KMS-11 (cell line): ENCODE results near the gene DISC1.

Experiments
- H2AFZ ChIP-seq: fragments of 200-600 bp; sonication (generic); 2 replicates; pipeline ENCODE4 v1.6.1; 2016; ENCODE audit warnings: antibody characterized with exemption, mixed run types, low read depth
- H3K27ac ChIP-seq: fragments of 200-600 bp; sonication (generic); 2 replicates; pipeline ENCODE4 v1.6.1; 2016; ENCODE audit warnings: mild to moderate bottlenecking, mixed run types
- H3K27me3 ChIP-seq: fragments of 200-600 bp; sonication (generic); 2 replicates; pipeline ENCODE4 v1.6.1; 2017; ENCODE audit warnings: mild to moderate bottlenecking, low read depth, mixed run types, moderate library complexity; ENCODE audit not compliant: insufficient read depth
- H3K36me3 ChIP-seq: fragments of 200-600 bp; sonication (generic); 2 replicates; pipeline ENCODE4 v1.6.1; 2017; ENCODE audit warnings: mild to moderate bottlenecking, mixed run types; ENCODE audit not compliant: insufficient read depth
- H3K4me1 ChIP-seq: fragments of 200-600 bp; sonication (generic); 2 replicates; pipeline ENCODE4 v1.6.1; 2016; ENCODE audit warnings: mild to moderate bottlenecking, low read depth, mixed run types; ENCODE audit not compliant: poor library complexity, severe bottlenecking
- H3K4me2 ChIP-seq: fragments of 200-600 bp; sonication (generic); 2 replicates; pipeline ENCODE4 v1.7.0; 2016; ENCODE audit warnings: mild to moderate bottlenecking, mixed run types
- H3K4me3 ChIP-seq: fragments of 200-600 bp; sonication (generic); IDR thresholded peaks from 2 replicates; pipeline ENCODE4 v1.6.1; 2017; ENCODE audit warnings: low read depth, low read length, mixed read lengths; ENCODE audit not compliant: insufficient read depth
- H3K79me2 ChIP-seq: fragments of 200-600 bp; sonication (generic); 2 replicates; pipeline ENCODE4 v1.6.1; 2016; ENCODE audit warnings: low read depth, mixed run types; ENCODE audit not compliant: insufficient read depth
- H3K9ac ChIP-seq: fragments of 200-600 bp; sonication (generic); 2 replicates; pipeline ENCODE4 v1.6.1; 2016; ENCODE audit warnings: mild to moderate bottlenecking, mixed run types
- H4K20me1 ChIP-seq: fragments of 200-600 bp; sonication (generic); 2 replicates; pipeline ENCODE4 v1.6.1; 2016; ENCODE audit warnings: mild to moderate bottlenecking, mixed run types; ENCODE audit not compliant: insufficient read depth
- TF ChIP-seq, protein P1 (sequence below): fragments of 200-600 bp; sonication (generic); conservative IDR thresholded peaks from 2 replicates; pipeline ENCODE4 v1.6.1; 2017; ENCODE audit warnings: low read depth, mild to moderate bottlenecking, antibody characterized with exemption, low read length, moderate library complexity, mixed read lengths

Gene DISC1

DNA sequence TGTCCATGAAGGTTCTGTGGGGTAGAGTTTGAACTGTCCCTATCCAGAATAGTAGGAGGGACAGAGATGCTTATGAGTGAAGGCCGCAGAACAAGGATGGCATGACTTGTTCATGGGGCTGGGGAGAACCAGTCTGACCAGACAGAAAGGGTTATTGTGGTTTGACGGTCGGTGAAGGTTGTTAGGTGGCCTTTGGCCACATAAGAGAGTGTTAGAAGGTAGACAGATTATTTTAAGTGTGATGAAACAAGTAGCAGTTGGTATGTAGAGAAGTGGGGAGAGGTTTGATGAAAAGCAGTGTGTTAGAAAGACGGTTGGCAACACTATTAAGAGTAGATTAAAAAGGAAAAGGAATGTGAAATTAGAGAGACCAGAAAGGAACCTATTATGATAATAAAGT, 355.1 kb downstream of the DISC1 start:
- no peaks in the 10 kb centered on the region for H3K36me3 ChIP-seq
- no peaks in the 10 kb centered on the region for H3K79me2 ChIP-seq
- no peak overlapping the region for H3K27ac ChIP-seq
- H3K4me3 ChIP-seq = no peak overlapping the region
- H3K9ac ChIP-seq = no peak overlapping the region
- no peaks in the 10 kb centered on the region for H3K27me3 ChIP-seq
- H3K4me1 ChIP-seq = no peaks in the 10 kb centered on the region
- no peak overlapping the region for H2AFZ ChIP-seq
- H4K20me1 ChIP-seq = no peaks in the 10 kb centered on the region
- H3K4me2 ChIP-seq = no peak overlapping the region
- TF ChIP-seq, protein P1, sequence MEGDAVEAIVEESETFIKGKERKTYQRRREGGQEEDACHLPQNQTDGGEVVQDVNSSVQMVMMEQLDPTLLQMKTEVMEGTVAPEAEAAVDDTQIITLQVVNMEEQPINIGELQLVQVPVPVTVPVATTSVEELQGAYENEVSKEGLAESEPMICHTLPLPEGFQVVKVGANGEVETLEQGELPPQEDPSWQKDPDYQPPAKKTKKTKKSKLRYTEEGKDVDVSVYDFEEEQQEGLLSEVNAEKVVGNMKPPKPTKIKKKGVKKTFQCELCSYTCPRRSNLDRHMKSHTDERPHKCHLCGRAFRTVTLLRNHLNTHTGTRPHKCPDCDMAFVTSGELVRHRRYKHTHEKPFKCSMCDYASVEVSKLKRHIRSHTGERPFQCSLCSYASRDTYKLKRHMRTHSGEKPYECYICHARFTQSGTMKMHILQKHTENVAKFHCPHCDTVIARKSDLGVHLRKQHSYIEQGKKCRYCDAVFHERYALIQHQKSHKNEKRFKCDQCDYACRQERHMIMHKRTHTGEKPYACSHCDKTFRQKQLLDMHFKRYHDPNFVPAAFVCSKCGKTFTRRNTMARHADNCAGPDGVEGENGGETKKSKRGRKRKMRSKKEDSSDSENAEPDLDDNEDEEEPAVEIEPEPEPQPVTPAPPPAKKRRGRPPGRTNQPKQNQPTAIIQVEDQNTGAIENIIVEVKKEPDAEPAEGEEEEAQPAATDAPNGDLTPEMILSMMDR = no peak

GRCh38 chr1:231982871-231983587, 356.4 kb downstream of the DISC1 start:
- H3K79me2 ChIP-seq = no peaks in the 10 kb centered on the region
- H3K4me1 ChIP-seq = no peaks in the 10 kb centered on the region
- no peak overlapping the region for H2AFZ ChIP-seq
- H3K4me3 ChIP-seq = no peak overlapping the region
- no peak overlapping the region for H3K4me2 ChIP-seq
- no peak overlapping the region for H3K27ac ChIP-seq
- TF ChIP-seq, protein P1 = no peak
- no peak overlapping the region for H3K9ac ChIP-seq
- H3K27me3 ChIP-seq = no peaks in the 10 kb centered on the region
- H3K36me3 ChIP-seq = no peaks in the 10 kb centered on the region
- H4K20me1 ChIP-seq = no peaks in the 10 kb centered on the region

- H3K27me3 ChIP-seq = no peaks in the 10 kb centered on the region
- H4K20me1 ChIP-seq = no peaks in the 10 kb centered on the region
- no peaks in the 10 kb centered on the region for H3K79me2 ChIP-seq
- H3K9ac ChIP-seq = no peak overlapping the region
- TF ChIP-seq, protein P1 = no peak
- H3K4me3 ChIP-seq = no peak overlapping the region
- H3K27ac ChIP-seq = no peak overlapping the region
- H2AFZ ChIP-seq = no peak overlapping the region
- H3K4me1 ChIP-seq = no peaks in the 10 kb centered on the region
- H3K36me3 ChIP-seq = no peaks in the 10 kb centered on the region
- no peak overlapping the region for H3K4me2 ChIP-seq
Measured at GRCh38 chr1:231983588-231984193, 357.1 kb downstream of the DISC1 start.

DNA sequence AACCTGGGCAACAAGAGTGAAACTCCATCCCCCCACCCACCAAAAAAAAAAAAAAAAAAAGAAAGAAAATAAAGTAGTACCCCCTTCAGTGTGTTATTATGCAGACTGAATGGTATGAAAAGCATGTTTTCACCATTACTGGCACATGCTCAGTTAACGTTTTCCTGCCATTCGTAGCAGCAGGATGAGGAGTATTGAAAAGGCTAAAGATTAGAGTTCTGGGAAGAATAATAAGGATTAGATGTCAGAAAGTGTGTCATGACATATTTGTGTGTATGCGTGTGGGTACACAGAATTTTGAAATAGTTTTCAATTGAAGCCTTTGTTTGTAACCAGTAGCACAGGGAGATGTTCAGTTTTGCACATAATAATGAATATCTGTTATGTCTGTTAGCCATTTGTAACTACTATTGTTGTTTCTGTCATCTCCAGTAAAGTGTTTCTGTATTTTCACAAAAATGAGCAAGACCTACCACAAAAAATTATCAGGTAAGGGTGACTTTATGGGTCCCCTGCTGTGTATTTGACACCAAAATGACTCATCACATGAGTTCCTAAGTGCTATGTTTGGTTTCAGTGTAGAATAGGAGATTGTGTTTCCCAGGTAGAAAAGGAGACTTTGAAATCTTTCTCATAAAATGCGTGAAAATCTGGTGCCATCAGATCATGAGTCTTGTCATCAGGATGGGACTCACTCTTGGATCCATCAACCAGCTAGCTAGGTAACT, 358.9 kb downstream of the DISC1 start:
- Histone ChIP-seq H3K4me3 (no peak overlapping the region), H2AFZ (no peak overlapping the region), H3K27ac (no peak overlapping the region), H3K4me1 (no peaks in the 10 kb centered on the region), H3K9ac (no peak overlapping the region), H3K27me3 (no peaks in the 10 kb centered on the region), H4K20me1 (no peaks in the 10 kb centered on the region), H3K79me2 (no peaks in the 10 kb centered on the region), H3K4me2 (no peak overlapping the region), H3K36me3 (no peaks in the 10 kb centered on the region)
- TF ChIP-seq, protein P1 = no peak
